Muscle of leg (tissue), 11 donors: Measurements from ENCODE around the gene CDH7. TPM values are rescaled to one million over a fixed set of nuclear protein-coding genes. Genes with fewer than 3 reads are reported as not detected.

Source experiments
- DNase-seq: peaks from one replicate; pipeline ENCODE4 v3.0.0; 2013
- H3K27ac ChIP-seq: one replicate; pipeline ENCODE4 v1.5.1; 2013; ENCODE audit warnings: mild to moderate bottlenecking, low read length, control low read depth
- H3K27me3 ChIP-seq: one replicate; pipeline ENCODE4 v1.6.1; 2013; ENCODE audit warnings: low read length; ENCODE audit not compliant: control insufficient read depth, insufficient read depth
- H3K36me3 ChIP-seq: one replicate; pipeline ENCODE4 v1.6.1; 2013; ENCODE audit warnings: low read length; ENCODE audit not compliant: control insufficient read depth, insufficient read depth
- H3K4me1 ChIP-seq: one replicate; pipeline ENCODE4 v1.6.1; 2013; ENCODE audit warnings: low read length; ENCODE audit not compliant: control insufficient read depth, insufficient read depth
- H3K4me3 ChIP-seq: one replicate; pipeline ENCODE4 v1.5.1; 2013; ENCODE audit warnings: low read length, control low read depth
- H3K9me3 ChIP-seq: replicated peaks from 2 replicates; pipeline ENCODE4 v1.6.1; 2013; ENCODE audit warnings: low read depth, low read length; ENCODE audit not compliant: control insufficient read depth
- WGBS: methylation state at CpG from one replicate; pipeline ENCODE4 v1.1.5; 2013; ENCODE audit warnings: missing lambda C conversion rate; ENCODE audit not compliant: insufficient coverage; 5-methylcytosine and 5-hydroxymethylcytosine counted together
- polyA plus RNA-seq, 8 donors: library from polyadenylated mRNA; unstranded; fragments of 120-200 nt; gene quantifications; one replicate each; pipeline versions ENCODE4 v1.2.1 to v1.2.3, GENCODE V29; 2013; ENCODE audit warnings: inconsistent platforms in 1 of 8, low replicate concordance in 1 of 8; ENCODE audit not compliant: insufficient read length in 8 of 8, insufficient read depth in 1 of 8
- total RNA-seq: library from RNA; stranded (reverse); fragments of 120-200 nt; gene quantifications from one replicate; pipeline ENCODE4 v1.2.4, GENCODE V29; 2013

CDH7 gene
- total and polyA plus RNA-seq, 9 donors, result 0.16 to 2.2 (median 0.43) TPM

- Histone ChIP-seq H3K36me3 (no peaks in the 10 kb centered on the region), H3K4me1 (no peaks in the 10 kb centered on the region), H3K27ac (no peak overlapping the region), H3K4me3 (no peak overlapping the region), H3K27me3 (no peaks in the 10 kb centered on the region), H3K9me3 (no peaks in the 10 kb centered on the region)
- WGBS, result no CpG with 5 or more reads among the region's 1 CpG
- DNase-seq, result no peak
Measured at GRCh38 chr18:65901522-65901921, 150.7 kb downstream of the CDH7 start.

- H3K4me3 ChIP-seq, result no peak overlapping the region
- H3K36me3 ChIP-seq, result no peaks in the 10 kb centered on the region
- H3K9me3 ChIP-seq, result no peaks in the 10 kb centered on the region
- no peak overlapping the region for H3K27ac ChIP-seq
- no peaks in the 10 kb centered on the region for H3K27me3 ChIP-seq
- H3K4me1 ChIP-seq, result no peaks in the 10 kb centered on the region
- DNase-seq, result no peak
- WGBS, result no CpG with 5 or more reads among the region's 1 CpG
Measured at GRCh38 chr18:65906621-65907034, 155.8 kb downstream of the CDH7 start.

- Histone ChIP-seq H3K27ac (no peak overlapping the region), H3K36me3 (no peaks in the 10 kb centered on the region), H3K9me3 (no peaks in the 10 kb centered on the region), H3K27me3 (no peaks in the 10 kb centered on the region), H3K4me1 (no peaks in the 10 kb centered on the region), H3K4me3 (no peak overlapping the region)
- no peak for DNase-seq
- WGBS, result no CpG with 5 or more reads among the region's 2 CpGs
Measured at GRCh38 chr18:65907281-65907680, 156.5 kb downstream of the CDH7 start.

GRCh38 chr18:65919018-65919417 is 168.2 kb downstream of the CDH7 start:
- H3K4me3 ChIP-seq, result no peak overlapping the region
- H3K27ac ChIP-seq, result no peak overlapping the region
- no peaks in the 10 kb centered on the region for H3K9me3 ChIP-seq
- H3K4me1 ChIP-seq, result no peaks in the 10 kb centered on the region
- no peaks in the 10 kb centered on the region for H3K36me3 ChIP-seq
- no peak for DNase-seq
- WGBS, result no CpG with 5 or more reads among the region's 3 CpGs
- no peaks in the 10 kb centered on the region for H3K27me3 ChIP-seq

- no peak for DNase-seq
- no CpG with 5 or more reads among the region's 3 CpGs for WGBS
- no peaks in the 10 kb centered on the region for H3K4me1 ChIP-seq
- H3K27ac ChIP-seq, result no peak overlapping the region
- H3K27me3 ChIP-seq, result no peaks in the 10 kb centered on the region
- no peak overlapping the region for H3K4me3 ChIP-seq
- no peaks in the 10 kb centered on the region for H3K36me3 ChIP-seq
- H3K9me3 ChIP-seq, result no peaks in the 10 kb centered on the region
Measured at GRCh38 chr18:65919663-65920062, 168.9 kb downstream of the CDH7 start.

GRCh38 chr18:65922103-65922502 is 171.3 kb downstream of the CDH7 start:
- H3K9me3 ChIP-seq, result no peaks in the 10 kb centered on the region
- no peaks in the 10 kb centered on the region for H3K36me3 ChIP-seq
- DNase-seq, result no peak
- no peak overlapping the region for H3K4me3 ChIP-seq
- H3K27ac ChIP-seq, result no peak overlapping the region
- no peaks in the 10 kb centered on the region for H3K4me1 ChIP-seq
- no peaks in the 10 kb centered on the region for H3K27me3 ChIP-seq
- no CpG with 5 or more reads among the region's 1 CpG for WGBS

GRCh38 chr18:65924904-65925303 is 174.1 kb downstream of the CDH7 start:
- no peak for DNase-seq
- Histone ChIP-seq H3K4me1 (no peaks in the 10 kb centered on the region), H3K27ac (no peak overlapping the region), H3K36me3 (no peaks in the 10 kb centered on the region), H3K4me3 (no peak overlapping the region), H3K27me3 (no peaks in the 10 kb centered on the region), H3K9me3 (no peaks in the 10 kb centered on the region)
- WGBS, result no CpG with 5 or more reads among the region's 3 CpGs

- H3K4me1 ChIP-seq, result no peaks in the 10 kb centered on the region
- no peaks in the 10 kb centered on the region for H3K27me3 ChIP-seq
- WGBS, result 17% methylated on average over 1 of the region's 2 CpGs
- no peaks in the 10 kb centered on the region for H3K9me3 ChIP-seq
- no peak overlapping the region for H3K4me3 ChIP-seq
- H3K27ac ChIP-seq, result no peak overlapping the region
- no peaks in the 10 kb centered on the region for H3K36me3 ChIP-seq
- DNase-seq, result no peak
Measured at GRCh38 chr18:65934874-65935273, 184.1 kb downstream of the CDH7 start.

GRCh38 chr18:65936678-65937077 is 185.9 kb downstream of the CDH7 start:
- WGBS, result no CpG with 5 or more reads among the region's 1 CpG

GRCh38 chr18:65937180-65937579 is 186.4 kb downstream of the CDH7 start:
- Histone ChIP-seq H3K27ac (no peak overlapping the region), H3K9me3 (no peaks in the 10 kb centered on the region), H3K4me1 (no peaks in the 10 kb centered on the region), H3K27me3 (no peaks in the 10 kb centered on the region), H3K36me3 (no peaks in the 10 kb centered on the region), H3K4me3 (no peak overlapping the region)
- no peak for DNase-seq

More at GRCh38 chr18:65936678-65937077, 185.9 kb downstream of the CDH7 start:
- H3K9me3 ChIP-seq, result no peaks in the 10 kb centered on the region
- H3K27me3 ChIP-seq, result no peaks in the 10 kb centered on the region
- H3K4me1 ChIP-seq, result no peaks in the 10 kb centered on the region
- DNase-seq, result no peak
- H3K4me3 ChIP-seq, result no peak overlapping the region
- H3K36me3 ChIP-seq, result no peaks in the 10 kb centered on the region
- H3K27ac ChIP-seq, result no peak overlapping the region

GRCh38 chr18:65938592-65939372 is 188.0 kb downstream of the CDH7 start:
- Histone ChIP-seq H3K27ac (no peak overlapping the region), H3K9me3 (no peaks in the 10 kb centered on the region), H3K4me3 (no peak overlapping the region), H3K36me3 (no peaks in the 10 kb centered on the region), H3K4me1 (no peaks in the 10 kb centered on the region), H3K27me3 (no peaks in the 10 kb centered on the region)
- 83% methylated on average over 3 of the region's 4 CpGs for WGBS
- DNase-seq, result peak; percentile 1
